HG02938 (cell line): Measurements from ENCODE around the gene MRTFA.
"Not testable (repeated sequence)": the region's sequence is repeated elsewhere in the genome, so short reads cannot be mapped to it uniquely, and the experiment has no call there.

Source experiments
- ATAC-seq: cut with Tn5 transposase; IDR thresholded peaks from one replicate; pipeline ENCODE4 v1.9.1; 2021; ENCODE audit warnings: mild to moderate bottlenecking, moderate library complexity; ENCODE audit not compliant: unreplicated experiment

The MRTFA gene

DNA sequence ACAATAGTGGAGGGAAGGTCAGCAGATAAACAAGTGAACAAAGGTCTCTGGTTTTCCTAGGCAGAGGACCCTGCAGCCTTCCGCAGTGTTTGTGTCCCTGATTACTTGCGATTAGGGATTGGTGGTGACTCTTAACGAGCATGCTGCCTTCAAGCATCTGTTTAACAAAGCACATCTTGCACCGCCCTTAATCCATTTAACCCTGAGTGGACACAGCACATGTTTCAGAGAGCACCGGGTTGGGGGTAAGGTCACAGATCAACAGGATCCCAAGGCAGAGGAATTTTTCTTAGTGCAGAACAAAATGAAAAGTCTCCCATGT, 136.1 kb downstream of the MRTFA start:
- ATAC-seq, result not testable (repeated sequence)

- peak; percentile 65 for ATAC-seq
These were observed 137.3 kb downstream of the MRTFA start for GRCh38 chr22:40499209-40499623.

DNA sequence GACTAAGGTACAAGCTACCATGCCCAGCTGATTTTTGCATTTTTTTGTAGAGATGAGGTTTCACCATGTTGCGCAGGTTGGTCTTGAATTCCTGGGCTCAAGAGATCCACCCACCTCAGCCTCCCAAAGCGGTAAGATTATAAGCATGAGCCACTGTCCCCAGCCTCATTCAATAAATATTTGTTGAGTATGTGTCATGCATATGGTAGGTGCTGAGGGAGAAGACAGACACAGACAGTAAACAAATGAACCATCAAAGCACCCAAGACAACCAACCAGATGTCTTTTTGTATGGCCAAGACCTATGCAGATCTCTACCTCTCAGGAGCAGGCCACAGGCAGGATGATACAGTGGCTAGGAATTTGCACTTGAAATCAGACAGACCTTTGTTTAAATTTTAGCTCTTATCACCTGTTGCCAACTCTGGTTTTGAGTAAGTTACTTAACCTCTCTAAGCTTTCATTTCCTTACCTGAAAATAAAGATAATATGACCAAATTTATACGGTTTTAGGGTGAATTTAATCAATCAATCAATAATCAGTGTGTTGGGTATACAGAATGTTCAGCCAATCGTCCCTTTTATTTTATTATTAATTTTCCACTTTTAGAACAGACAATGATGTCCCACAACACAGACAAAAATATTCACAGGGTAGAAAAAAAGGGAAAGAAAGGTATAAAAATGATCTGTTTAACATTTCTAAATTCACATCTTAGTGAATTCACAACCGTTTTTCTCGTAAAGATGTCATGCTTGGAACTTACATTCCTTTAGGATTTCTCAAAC, 137.9 kb downstream of the MRTFA start:
- ATAC-seq, result no peak

DNA sequence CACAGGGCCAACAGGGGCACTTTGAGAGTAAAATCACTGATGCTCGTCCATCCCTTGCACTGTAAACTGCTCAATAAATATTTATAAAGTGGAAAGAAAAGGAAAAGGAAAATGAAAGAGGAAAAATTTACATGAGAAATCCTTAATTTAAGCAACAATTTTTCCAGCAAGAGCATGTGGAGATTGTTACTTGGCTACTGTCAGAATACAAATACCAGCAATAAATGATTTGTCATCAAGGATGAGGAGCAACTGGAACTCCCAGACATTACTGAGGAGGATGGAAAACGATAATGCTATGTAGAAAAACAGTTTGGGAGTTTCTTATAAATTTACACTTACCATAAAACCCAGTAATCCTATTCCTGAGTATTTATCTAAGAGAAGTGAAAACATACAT, 143.1 kb downstream of the MRTFA start:
- ATAC-seq, result no peak

GRCh38 chr22:40491990-40492631, 144.4 kb downstream of the MRTFA start:
- ATAC-seq, result peak; percentile 92

GRCh38 chr22:40487663-40488249, 148.8 kb downstream of the MRTFA start:
- ATAC-seq, result no peak

- ATAC-seq, result no peak
These were observed 149.4 kb downstream of the MRTFA start for GRCh38 chr22:40486962-40487602.

DNA sequence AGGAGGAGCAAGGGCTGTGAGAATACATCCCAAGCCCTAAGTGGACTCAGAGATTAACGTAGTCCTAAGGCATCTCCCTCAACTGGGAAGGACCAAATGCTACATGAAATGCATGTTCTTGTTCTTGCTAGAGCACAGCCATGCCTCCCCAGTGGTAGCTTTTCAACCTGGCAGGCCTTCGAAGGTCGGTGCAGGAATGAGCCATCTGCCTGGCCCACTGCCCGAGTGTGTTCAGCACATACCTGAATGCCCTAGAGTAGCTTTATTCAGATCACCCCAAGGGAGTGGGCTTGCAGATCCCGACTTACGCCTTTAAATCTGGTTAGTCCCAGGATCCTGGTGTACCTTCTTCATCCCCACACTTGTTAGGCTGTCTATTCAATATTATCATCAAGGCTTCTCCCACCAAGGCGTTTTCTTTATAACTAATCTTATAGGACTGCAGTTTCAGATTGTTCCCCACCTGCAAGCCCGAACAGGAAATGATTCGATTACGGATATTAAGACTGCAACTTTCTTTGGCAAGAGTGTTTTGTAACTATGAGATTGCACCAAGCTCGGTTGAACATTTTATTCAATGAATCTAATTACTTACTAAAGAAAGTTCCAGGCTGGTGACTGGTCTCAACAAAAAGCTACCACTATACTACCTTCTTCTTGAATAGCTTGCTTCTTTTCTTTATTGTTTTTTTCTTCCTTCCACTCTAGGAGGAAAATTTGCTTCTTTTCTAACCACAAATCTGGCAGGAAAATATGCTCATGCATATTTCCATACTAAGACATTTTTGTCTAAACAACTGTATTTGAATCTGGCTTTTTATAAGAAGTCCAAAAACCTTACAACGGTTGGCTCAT, 150.5 kb downstream of the MRTFA start:
- no peak for ATAC-seq

DNA sequence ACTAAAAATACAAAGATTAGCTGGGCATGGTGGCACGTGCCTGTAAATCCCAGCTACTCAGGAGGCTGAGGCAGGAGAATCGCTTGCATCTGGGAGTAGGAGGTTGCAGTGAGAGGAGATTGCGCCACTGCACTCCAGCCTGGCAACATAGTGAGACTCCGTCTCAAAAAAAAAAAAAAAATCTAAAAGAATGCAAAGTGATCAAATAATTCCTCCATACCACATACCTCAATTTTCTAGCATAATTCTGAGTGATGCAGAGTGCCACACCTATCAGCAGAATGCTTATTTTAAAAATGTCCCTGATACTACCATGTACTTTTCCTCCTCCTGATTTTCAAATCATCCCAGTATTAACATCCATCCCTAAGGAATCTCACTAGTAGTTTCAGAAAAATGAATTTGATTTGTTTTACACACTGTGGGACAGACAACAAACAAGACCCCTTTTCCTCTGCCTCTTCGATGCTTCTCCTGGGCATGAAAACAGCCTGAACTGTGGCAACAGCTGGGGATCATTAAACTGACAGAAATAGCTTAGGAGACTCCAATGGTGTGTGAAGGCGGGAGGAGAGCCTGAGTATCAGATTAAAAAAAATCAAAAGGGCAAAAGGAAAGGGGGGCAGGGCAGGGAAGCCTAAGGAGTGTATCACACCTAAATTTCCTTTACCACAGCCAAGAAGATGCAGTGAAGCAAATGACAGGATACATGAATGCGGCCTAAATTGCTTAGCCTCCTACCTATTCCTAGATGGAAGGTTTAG, 151.4 kb downstream of the MRTFA start:
- ATAC-seq, result no peak

DNA sequence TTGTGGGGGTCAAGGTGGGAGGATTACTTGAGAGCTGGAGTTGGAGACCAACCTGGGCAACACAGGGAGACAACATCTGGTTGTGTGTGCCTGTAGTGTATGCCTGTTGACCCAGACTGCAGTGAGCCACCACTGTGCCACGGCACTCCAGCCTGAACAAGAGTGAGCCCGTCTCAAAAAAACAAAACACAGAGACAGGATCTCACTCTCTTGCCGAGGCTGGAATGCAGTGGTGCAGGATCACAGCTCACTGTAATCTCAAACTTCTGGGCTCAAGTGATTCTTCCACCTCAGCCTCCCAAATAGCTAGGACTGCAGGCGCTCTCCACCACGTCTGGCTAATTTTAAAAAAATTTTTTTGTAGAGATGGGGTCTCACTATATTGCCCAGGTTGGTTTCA, 153.6 kb downstream of the MRTFA start:
- no peak for ATAC-seq

DNA sequence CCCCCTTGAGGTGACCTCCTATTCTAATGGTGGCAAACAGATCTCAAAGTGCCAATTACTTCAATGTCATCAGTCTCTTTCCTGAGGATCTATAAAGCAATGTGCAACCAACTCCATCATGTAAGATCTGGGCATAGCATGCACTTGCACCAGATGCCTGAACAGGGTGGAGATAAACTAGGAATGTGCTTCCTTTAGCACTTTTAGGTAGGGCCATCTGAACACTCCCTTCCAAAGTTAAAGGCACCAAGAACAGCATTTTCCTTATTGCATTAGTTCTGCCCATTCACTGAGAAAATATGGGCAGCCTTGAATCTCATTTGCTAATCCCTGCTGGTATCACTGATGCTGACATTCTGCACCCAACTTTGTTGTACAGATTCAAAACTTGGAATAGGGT, 154.1 kb downstream of the MRTFA start:
- no peak for ATAC-seq

- ATAC-seq, result no peak
These were observed 155.5 kb downstream of the MRTFA start for GRCh38 chr22:40480996-40481395.

GRCh38 chr22:40479887-40480538, 156.5 kb downstream of the MRTFA start:
- no peak for ATAC-seq

GRCh38 chr22:40479126-40479800, 157.3 kb downstream of the MRTFA start:
- ATAC-seq, result no peak

DNA sequence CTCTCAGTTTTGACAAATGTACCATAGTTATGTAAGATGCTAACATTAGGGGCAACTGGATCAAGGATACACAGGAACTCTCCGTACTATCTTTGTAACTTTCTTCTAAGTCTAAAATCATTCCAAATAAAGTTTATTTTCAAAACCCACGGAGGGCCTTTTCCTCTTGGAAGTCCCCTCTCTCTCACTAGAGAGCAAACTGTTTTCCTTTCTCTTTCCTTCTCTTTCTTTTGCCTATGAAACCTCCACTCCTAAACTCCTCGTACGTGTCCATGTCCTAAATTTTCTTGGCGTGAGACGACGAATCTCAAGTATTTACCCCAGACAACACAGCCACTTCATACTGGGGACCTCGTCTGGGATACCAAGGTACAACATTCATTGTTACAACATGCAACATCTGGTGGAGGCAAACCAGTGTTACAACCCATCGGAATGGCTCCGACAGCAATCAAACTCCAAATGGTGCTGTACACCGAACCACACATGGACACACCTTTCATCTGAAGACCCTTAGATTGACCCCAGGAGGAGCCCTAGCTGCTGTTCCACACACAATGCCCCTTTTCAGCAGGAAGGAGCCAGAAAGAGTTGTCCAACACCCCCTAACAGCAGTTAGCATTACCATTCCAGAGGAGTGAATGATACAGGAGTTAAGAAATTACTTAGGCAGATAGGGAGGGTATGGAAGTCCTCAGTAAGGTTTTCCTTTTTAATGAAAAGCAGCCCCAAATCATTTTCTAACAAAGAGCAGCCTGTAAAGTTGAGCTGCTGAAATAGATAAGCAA, 158.0 kb downstream of the MRTFA start:
- ATAC-seq, result no peak

DNA sequence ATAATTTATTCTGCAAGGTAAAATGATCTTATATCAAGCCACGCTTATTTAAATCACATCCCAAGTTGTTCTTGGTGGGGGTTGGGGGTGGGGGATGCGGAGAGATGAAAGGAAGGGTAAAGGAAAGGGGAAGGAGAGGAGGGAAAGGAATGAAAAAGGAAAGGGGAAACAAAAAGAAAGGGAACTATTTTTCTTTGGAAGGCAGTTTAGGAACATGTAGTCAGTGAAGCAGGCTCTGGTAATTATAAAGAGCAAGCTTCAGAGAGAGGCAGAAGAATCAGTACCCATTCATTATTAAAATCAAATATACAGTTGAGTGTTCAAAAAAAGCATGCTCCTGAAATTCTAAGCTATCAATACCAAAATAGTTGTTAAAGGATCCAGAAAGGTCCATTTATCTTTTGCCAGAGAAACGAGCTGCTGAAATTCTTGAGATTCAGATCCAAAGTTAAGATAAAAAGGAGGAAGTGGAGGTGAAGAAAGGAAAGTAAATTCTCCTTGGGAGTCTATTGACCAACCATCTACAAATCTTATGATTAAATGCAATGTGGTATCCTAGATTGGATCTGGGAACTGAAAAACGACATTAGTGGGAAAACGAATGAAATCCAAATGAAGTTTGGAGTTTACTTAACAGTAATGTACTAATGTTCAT, 158.7 kb downstream of the MRTFA start:
- no peak for ATAC-seq

DNA sequence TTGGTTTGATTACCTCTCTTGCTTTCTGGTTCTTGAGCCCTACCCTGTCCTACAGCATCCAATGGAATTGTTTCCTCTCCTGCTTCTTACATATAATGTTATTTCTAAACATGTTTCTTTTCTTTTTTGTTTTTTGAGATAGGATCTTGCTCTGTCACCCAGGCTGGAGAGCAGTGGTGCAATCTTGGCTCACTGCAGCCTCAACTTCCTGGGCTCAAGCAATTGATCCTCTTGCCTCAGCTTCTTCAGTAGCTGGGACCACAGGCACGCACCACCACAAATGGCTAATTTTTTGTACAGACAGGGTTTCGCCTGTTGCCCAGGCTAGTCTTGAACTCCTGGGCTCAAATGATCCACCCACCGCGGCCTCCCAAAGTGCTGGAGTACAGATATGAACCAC, 160.2 kb downstream of the MRTFA start:
- ATAC-seq, result no peak

DNA sequence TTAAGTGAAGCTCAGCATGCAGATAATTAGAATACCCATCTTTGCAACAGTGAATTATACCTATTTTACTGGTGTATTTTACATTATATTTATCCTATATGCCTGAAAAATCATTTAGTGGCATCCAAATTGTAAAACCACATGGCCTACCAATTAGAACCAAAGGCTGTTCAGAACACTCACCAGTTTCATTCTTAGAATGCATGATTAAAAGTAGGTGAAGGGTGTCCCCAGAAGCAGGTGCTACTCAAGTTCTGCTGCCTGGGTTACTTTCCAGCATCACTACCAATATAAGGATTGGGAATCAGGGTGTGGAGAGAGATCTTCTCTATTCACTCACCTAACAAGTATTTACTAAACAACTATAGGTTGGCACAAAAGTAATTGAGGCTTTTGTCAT, 162.8 kb downstream of the MRTFA start:
- no peak for ATAC-seq
